ENCODE results near the gene EEIG2.

Gene EEIG2

DNA sequence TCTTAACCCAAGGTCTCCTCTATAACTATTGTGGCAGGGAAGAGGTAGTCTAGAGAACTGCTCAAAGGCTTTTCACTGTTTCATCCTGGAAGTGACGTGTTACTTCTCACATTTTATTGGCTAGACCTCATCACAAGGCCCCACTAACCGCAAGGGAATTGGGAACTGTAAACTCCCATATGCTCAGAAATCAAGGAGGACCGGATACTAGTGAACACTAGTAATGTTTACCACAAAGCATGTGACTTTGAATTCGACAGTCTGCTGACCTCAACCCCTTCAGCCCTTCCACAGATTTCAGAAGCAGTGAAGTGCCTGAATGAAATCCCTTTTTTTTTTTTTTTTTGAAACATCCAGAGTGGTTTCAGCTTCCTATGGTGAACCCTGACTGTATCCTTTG lies 3.4 kb upstream of the EEIG2 start:
- TF ChIP-seq, protein P1, sequence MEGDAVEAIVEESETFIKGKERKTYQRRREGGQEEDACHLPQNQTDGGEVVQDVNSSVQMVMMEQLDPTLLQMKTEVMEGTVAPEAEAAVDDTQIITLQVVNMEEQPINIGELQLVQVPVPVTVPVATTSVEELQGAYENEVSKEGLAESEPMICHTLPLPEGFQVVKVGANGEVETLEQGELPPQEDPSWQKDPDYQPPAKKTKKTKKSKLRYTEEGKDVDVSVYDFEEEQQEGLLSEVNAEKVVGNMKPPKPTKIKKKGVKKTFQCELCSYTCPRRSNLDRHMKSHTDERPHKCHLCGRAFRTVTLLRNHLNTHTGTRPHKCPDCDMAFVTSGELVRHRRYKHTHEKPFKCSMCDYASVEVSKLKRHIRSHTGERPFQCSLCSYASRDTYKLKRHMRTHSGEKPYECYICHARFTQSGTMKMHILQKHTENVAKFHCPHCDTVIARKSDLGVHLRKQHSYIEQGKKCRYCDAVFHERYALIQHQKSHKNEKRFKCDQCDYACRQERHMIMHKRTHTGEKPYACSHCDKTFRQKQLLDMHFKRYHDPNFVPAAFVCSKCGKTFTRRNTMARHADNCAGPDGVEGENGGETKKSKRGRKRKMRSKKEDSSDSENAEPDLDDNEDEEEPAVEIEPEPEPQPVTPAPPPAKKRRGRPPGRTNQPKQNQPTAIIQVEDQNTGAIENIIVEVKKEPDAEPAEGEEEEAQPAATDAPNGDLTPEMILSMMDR (IDR thresholded peaks at IDR 0.05; ENCODE audit: insufficient read depth, low read length, missing control alignments): no peak
- CTCF ChIA-PET: interaction anchor here (1.3 kb wide), 1 partner anchor 24 kb away, joined by 4 read pairs; no protein-coding TSS in a partner anchor
- POLR2A ChIA-PET: no interaction called here
- no peak for DNase-seq (ENCODE audit: low read depth, low spot score)
- no peak overlapping the region for H3K4me3 ChIP-seq (ENCODE audit: low read depth, low read length)

GRCh38 chr1:108557296-108557695 lies 2.6 kb upstream of the EEIG2 start:
- CTCF ChIA-PET: interaction anchor here (1.3 kb wide), 1 partner anchor 23 kb away, joined by 4 read pairs; no protein-coding TSS in a partner anchor
- POLR2A ChIA-PET: no interaction called here
- TF ChIP-seq, protein P1 (IDR thresholded peaks at IDR 0.05; ENCODE audit: insufficient read depth, low read length, missing control alignments): no peak
- no peak overlapping the region for H3K4me3 ChIP-seq (ENCODE audit: low read depth, low read length)
- no peak for DNase-seq (ENCODE audit: low read depth, low spot score)

GRCh38 chr1:108560189-108560873 lies 431 bp downstream of the EEIG2 start:
- TF ChIP-seq, protein P1 (IDR thresholded peaks at IDR 0.05; ENCODE audit: insufficient read depth, low read length, missing control alignments): no peak
- no peak for DNase-seq (ENCODE audit: low read depth, low spot score)
- ChIA-PET CTCF (interaction anchor here (0.6 to 4.4 kb wide), 31 partner anchors 9 to 132 kb away, joined by 3 to 31 read pairs (median 5); partner anchors contain the start of genes HENMT1 and PRPF38B), POLR2A (interaction anchor here (0.7 to 1.0 kb wide), 2 partner anchors 9 to 313 kb away, joined by 3 read pairs; no protein-coding TSS in a partner anchor)
- peak overlapping the region; percentile 70 for H3K4me3 ChIP-seq (ENCODE audit: low read depth, low read length)

DNA sequence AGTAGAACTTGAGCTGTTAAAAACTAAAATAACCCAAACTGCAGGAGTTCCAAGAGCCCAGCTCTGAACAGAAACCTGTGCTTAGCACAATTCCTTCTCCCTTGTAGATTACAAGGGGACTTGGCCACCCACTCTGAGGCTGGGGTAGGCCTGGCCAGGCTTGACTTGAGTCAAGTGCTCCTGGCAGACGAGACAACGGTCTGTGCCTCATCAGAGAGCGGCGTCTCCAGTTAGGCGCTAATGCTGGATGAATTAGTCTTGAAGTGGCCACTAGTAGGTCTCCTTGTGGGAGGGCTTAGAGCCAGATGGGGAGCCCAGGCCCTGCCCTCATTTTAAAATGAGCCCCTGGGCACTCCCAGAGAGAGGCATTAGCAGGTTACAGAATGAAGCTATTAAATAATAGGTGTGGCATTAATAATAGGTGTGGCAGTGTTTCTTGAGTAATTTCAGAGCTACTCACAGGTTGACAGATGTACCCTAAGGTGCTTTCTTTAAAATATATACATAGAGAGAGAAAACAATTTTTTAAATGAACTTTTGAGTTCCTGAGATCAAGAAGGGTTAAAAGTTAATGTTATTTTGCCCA lies 1.1 kb downstream of the EEIG2 start:
- no peak for DNase-seq (ENCODE audit: low read depth, low spot score)
- ChIA-PET POLR2A (interaction anchor here (0.7 to 1.0 kb wide), 2 partner anchors 9 to 313 kb away, joined by 3 read pairs; no protein-coding TSS in a partner anchor), CTCF (interaction anchor here (0.6 to 4.4 kb wide), 24 partner anchors 9 to 186 kb away, joined by 3 to 31 read pairs (median 8); partner anchors contain the start of gene HENMT1)
- TF ChIP-seq, protein P1 (IDR thresholded peaks at IDR 0.05; ENCODE audit: insufficient read depth, low read length, missing control alignments): no peak
- peak overlapping the region; percentile 70 for H3K4me3 ChIP-seq (ENCODE audit: low read depth, low read length)

DNA sequence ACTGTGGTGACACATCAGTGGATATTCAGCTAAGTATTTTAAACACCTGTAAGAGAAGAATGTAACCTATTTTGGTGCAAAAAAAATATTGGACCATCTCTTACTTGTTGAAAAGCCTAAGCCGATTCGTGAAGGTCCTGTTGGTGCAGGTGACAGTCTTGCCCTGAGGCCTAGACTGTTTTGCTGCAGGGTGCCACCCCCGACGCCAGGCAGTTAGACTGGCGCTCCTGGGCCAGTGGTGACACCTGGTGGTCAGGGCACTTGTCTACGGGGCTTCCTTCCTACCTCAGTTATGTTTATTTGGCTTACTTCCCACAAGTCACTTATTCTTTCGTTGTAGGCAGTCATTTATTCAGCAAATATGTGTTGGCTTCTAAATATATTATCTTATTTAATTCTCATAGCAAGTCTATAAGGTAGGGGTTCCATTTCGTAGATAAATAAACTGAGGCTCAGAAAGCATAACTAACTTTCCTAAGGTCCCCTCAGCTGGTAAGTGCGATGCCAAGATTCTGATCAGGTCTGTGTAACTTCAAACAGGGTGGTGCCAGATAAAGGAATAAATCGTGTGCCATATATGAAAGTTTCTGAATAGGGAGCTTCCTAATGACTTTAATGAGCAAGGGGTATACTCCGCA lies 1.9 kb downstream of the EEIG2 start:
- no peak for DNase-seq (ENCODE audit: low read depth, low spot score)
- ChIA-PET CTCF (interaction anchor here (0.6 to 4.4 kb wide), 19 partner anchors 8 to 780 kb away, joined by 3 to 31 read pairs (median 8); partner anchors contain the start of gene HENMT1), POLR2A (no interaction called here)
- TF ChIP-seq, protein P1 (IDR thresholded peaks at IDR 0.05; ENCODE audit: insufficient read depth, low read length, missing control alignments): peak; percentile 8
- H3K4me3 ChIP-seq (ENCODE audit: low read depth, low read length): no peak overlapping the region

GRCh38 chr1:108563808-108564207 lies 3.9 kb downstream of the EEIG2 start:
- TF ChIP-seq, protein P1 (IDR thresholded peaks at IDR 0.05; ENCODE audit: insufficient read depth, low read length, missing control alignments): no peak
- POLR2A ChIA-PET: no interaction called here
- no peak overlapping the region for H3K4me3 ChIP-seq (ENCODE audit: low read depth, low read length)
- no peak for DNase-seq (ENCODE audit: low read depth, low spot score)
- CTCF ChIA-PET: no interaction called here
